Kidney glomerular epithelial cell (primary cell): ENCODE measurements around the gene CREBL2.
"Not testable (repeated sequence)": the region's sequence is repeated elsewhere in the genome, so short reads cannot be mapped to it uniquely, and the experiment has no call there.

Experiments
- DNase-seq: peaks from one replicate; lab custom pipeline; 2025; lab: John Stamatoyannopoulos, UW

The CREBL2 gene, protein sequence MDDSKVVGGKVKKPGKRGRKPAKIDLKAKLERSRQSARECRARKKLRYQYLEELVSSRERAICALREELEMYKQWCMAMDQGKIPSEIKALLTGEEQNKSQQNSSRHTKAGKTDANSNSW

GRCh38 chr12:12611512-12612306 is at the start of gene CREBL2:
CREBL2 (plus strand) TSS chr12:12611876; CDS start chr12:12612173, 297 bp downstream.
- peak; percentile 97 for DNase-seq

- no peak for DNase-seq
These were observed 49.6 kb upstream of the CREBL2 start for GRCh38 chr12:12562016-12562483.

GRCh38 chr12:12562585-12563261 is 49.0 kb upstream of the CREBL2 start, which contains the start of gene DUSP16:
DUSP16 (minus strand) TSS chr12:12562863; CDS start chr12:12521098, 41,765 bp downstream.
- DNase-seq: peak; percentile 97

- DNase-seq: peak; percentile 48
These were observed 48.3 kb upstream of the CREBL2 start for GRCh38 chr12:12563290-12563928.

GRCh38 chr12:12564911-12565310 is 46.8 kb upstream of the CREBL2 start:
- DNase-seq: no peak

- not testable (repeated sequence) for DNase-seq
These were observed 45.7 kb upstream of the CREBL2 start for GRCh38 chr12:12565971-12566370.

GRCh38 chr12:12572659-12573058 is 39.0 kb upstream of the CREBL2 start:
- no peak for DNase-seq

DNA sequence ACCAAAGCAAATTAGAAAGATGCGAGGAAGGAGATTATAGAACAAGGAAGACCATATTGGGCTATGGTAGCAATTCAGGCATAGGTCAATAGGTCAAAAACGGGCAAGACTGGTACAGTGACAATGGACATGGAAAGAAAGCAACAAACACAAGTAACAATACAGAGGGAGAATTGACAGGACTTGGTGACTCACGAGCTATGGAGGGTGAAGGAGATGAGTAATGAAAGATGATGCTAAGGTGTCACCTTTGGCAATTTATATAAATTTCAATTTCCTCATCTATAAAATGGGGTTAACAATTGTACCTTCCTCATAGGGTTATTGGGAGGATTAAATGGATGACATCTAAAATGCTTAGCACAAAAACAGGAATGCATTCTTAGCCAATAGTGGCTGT is 33.9 kb upstream of the CREBL2 start:
- DNase-seq: no peak

DNA sequence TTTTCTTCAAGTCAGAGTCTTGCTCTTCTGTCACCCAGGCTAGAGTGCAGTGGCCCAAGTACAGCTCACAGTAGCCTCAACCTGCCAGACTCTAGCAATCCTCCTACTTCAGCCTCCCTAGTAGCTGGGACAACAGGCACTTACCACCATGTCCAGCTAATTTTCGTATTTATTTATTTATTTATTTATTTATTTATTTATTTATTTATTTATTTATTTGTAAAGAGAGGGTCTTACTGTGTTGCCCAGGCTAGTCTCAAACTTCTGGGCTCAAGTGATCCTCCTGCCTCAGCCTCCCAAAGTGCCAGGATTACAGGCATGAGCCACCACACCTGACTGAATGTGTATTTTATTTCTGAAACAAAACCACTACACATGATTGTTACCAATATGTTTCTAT is 31.0 kb upstream of the CREBL2 start:
- DNase-seq: not testable (repeated sequence)

DNA sequence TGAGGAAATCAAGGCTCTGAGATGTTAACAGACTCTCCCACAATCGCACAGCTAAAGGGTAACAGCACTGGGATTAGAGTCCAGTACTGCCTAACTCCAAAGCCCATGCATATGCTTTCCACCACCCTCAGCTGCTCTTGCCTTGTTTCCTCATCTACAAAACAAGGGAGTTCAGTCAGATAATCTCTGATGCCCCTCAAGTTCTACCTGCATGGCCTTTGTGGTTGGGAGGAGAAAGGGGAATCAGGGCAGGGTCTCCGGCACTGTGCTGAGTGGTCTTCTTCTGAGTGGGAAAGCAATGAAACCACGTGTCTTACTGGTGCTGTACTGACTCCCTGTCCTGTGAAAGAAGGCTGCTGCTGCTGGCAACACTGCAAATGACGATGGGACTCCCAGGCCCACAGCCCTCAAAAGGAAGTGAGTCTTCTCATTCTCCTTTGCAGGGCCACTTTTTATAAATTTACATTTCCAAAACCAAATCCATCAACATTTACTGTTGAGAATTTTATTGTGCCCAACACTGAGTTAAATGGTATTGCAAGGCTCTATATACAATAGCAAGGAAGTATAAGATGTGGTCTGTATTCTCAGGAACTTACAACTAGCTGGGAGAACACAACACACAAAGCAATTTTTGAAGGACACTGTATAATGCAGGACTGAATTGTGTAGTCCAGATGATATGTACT is 29.3 kb upstream of the CREBL2 start:
- no peak for DNase-seq

- DNase-seq: peak; percentile 92
These were observed 28.8 kb upstream of the CREBL2 start for GRCh38 chr12:12582895-12583303.

- DNase-seq: no peak
These were observed 28.0 kb upstream of the CREBL2 start for GRCh38 chr12:12583510-12584178.

DNA sequence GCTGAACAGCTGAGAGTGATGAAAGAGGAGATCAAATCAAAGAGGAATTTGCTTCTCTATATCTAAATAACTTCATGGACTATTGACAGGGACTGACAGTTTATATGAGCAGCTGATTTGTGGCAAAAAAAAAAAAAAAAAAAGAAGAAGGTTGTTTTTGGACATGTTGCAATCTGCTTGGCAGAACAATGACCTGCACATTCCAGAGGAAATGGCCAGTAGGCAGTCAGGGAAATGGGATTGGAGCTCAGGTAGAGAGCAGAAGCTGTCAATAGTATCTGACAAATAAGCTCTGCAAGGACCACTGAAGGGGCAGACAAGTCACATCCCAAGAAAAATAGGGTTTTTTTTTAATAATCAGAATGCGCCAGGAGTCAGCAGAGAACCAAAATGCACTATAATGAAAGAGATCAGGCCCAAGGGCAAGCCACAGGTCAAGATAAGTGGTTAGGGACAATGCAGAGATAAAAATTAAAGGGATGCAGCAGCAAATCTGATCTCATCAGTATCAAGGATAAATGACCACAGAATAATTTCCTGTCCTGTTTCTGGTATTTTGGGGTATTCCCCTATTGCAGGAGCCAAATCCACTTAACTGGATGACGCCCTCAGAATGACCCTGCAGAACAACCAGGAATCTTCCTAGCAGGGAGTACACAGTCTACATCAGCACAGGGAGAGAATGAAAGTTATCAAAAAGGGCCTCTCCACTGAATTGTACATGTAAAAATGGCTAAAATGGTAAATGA is 26.4 kb upstream of the CREBL2 start:
- peak; percentile 38 for DNase-seq

- no peak for DNase-seq
These were observed 24.6 kb upstream of the CREBL2 start for GRCh38 chr12:12586879-12587675.

- DNase-seq: no peak
These were observed 23.8 kb upstream of the CREBL2 start for GRCh38 chr12:12587878-12588277.

GRCh38 chr12:12588436-12588835 is 23.2 kb upstream of the CREBL2 start:
- DNase-seq: not testable (repeated sequence)

DNA sequence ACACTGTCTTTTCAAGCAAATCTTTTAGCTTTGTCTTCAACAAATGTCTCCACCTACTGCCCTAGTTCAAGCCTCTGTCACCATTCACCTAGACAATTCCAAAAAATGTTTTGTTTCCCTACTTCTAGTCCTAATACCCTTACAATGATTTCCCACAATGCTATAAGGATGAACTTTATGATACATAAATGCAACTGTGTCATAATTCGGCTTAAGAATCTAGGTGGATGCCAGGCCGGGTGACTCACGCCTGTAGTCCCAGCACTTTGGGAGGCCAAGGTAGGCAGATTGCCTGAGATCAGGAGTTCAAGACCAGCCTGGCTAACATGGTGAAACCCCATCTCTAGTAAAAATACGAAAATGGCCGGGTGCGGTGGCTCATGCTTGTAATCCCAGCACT is 20.7 kb upstream of the CREBL2 start:
- DNase-seq: no peak

GRCh38 chr12:12592930-12593329 is 18.7 kb upstream of the CREBL2 start:
- DNase-seq: peak; percentile 7

- DNase-seq: not testable (repeated sequence)
These were observed 15.7 kb upstream of the CREBL2 start for GRCh38 chr12:12595929-12596328.

DNA sequence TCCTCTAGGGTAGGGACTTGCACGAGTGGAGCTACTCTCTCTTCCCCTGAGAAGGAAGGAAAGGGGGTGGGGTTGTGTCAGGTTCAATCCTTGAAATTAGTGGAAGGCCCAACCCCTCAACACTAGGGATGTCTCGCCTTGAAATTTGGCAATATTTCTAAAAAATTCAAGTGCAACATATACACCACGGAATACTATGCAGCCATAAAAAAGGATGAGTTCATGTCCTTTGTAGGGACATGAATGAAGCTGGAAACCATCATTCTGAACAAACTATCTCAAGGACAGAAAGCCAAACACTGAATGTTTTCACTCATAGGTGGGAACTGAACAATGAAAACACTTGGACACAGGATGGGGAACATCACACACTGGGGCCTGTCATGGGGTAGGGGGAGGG is 15.1 kb upstream of the CREBL2 start:
- DNase-seq: not testable (repeated sequence)
